GM19395 (cell line): ENCODE results near the gene BCAP31.
"Not testable (repeated sequence)": the region's sequence is repeated elsewhere in the genome, so short reads cannot be mapped to it uniquely, and the experiment has no call there.

Experiments
- ATAC-seq: cut with Tn5 transposase; IDR thresholded peaks from one replicate; pipeline ENCODE4 v1.9.1; 2021; ENCODE audit warnings: mild to moderate bottlenecking, moderate library complexity; ENCODE audit not compliant: unreplicated experiment

BCAP31 gene

DNA sequence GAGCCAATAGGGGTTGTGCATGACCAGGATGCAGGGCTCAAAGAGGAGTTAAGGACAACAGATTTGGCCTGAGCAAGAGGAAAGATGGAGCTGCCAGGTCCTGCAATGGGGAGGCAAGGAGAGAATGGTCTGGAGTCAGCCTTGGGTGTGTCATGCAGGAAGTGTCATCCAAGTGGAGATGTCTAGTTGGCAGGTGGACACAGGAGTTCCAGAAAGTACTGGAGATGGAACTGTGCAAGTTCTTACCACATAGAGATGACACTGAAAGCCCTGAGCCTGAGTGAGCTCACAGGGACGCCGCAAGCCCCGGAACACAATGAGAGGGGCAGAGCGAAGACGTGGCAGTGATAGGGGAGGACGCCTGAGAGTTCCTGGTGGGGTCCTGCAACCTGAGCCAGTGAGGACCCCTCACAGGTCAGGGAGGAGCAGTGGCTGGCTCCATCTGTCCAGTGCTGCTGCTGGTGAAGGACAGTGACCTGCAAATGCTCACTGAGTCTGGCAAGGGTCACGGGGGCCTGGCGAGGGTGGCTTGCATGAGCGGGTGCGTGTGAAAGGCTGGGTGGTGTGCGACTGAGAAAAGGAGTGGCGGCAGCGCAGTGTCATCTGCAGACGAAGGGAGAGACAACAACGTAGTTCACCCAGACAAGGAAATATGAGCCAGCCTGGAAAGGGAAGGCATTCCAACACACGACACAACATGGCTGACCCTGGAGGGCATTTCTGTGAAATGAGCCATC is 27.0 kb downstream of the BCAP31 start:
- not testable (repeated sequence) for ATAC-seq

DNA sequence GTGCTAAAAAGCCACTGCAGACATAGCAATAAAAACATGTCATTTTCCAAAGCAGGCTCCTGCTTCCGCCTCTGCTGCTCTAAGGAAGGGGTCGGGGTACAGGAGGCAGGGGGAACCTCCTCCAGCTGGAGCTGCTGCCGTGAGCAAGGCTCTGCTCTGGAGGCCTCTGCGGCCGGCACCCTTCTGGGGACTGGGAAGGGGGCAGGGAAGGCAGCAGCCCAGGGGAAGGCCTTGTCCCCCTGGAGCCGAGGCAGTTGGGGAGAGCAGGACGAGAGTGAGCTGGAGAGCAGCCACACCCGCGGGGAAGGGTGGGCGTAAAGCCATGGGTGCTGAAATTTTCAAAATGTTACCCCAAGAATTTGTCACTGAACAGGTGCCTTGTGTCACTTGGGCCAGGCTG is 27.6 kb downstream of the BCAP31 start:
- ATAC-seq: not testable (repeated sequence)

GRCh38 chrX:153696100-153696499 is 28.1 kb downstream of the BCAP31 start:
- no peak for ATAC-seq

GRCh38 chrX:153694687-153695270 is 29.4 kb downstream of the BCAP31 start:
- ATAC-seq: no peak

DNA sequence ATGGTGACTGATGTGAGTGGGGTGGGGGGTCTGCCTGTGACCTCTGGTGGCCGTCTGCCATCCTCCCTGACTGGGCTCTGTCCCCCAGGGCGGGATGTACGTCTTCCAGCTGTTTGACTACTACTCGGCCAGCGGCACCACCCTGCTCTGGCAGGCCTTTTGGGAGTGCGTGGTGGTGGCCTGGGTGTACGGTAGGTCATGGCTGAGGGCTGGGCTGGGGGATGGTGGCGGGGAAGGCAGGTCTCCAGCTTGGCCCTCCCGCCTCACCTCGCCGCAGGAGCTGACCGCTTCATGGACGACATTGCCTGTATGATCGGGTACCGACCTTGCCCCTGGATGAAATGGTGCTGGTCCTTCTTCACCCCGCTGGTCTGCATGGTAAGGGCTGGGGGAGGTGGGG is 29.9 kb downstream of the BCAP31 start:
- not testable (repeated sequence) for ATAC-seq

- ATAC-seq: no peak
Observed at GRCh38 chrX:153693216-153694086, 30.7 kb downstream of the BCAP31 start.

- no peak for ATAC-seq
Observed at GRCh38 chrX:153692611-153693156, 31.5 kb downstream of the BCAP31 start.

GRCh38 chrX:153692003-153692402 is 32.2 kb downstream of the BCAP31 start:
- no peak for ATAC-seq

GRCh38 chrX:153691032-153691827 is 33.0 kb downstream of the BCAP31 start:
- ATAC-seq: not testable (repeated sequence)

GRCh38 chrX:153690466-153690865 is 33.7 kb downstream of the BCAP31 start:
- no peak for ATAC-seq

DNA sequence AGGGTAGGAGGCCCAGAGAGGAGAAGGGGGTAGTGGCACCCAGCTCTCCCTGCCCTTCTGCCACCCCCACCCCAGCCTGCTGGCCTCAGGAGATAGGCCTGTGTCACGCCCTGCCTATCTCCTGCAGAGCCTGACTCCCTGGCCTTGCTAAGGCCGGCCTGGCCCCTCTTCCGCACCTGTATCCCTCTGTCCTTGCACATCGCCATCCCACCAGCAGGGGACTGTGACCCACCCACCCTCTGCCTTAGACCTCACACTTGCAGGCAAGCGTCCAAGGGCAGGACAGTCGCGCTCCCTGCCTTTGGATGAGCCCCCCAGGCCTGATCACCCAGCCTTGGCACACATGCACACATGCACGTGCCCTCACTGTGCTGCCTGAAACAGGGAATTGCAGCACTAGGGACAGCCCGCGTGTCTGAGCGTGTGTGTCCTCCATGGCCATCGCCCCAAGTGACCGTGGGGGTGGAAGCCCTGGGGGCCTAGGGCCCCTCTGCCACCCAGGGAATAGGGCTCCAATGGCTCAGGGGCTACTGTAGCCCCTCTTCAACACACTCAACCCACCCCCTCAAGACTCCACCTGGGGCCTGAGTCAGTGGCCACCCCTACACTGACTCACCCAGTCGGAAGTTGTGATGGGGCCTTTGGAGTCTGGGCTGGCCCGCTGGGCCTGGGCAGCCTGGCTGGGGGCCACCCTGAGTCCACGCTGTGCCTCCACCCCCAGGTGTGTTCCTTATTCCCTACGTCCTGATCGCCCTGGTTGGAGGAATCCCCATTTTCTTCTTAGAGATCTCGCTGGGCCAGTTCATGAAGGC is 34.3 kb downstream of the BCAP31 start:
- ATAC-seq: no peak

- ATAC-seq: no peak
Observed at GRCh38 chrX:153688911-153689590, 35.1 kb downstream of the BCAP31 start.

GRCh38 chrX:153688506-153688905 is 35.7 kb downstream of the BCAP31 start:
- ATAC-seq: no peak

GRCh38 chrX:153688071-153688470 is 36.1 kb downstream of the BCAP31 start:
- no peak for ATAC-seq

DNA sequence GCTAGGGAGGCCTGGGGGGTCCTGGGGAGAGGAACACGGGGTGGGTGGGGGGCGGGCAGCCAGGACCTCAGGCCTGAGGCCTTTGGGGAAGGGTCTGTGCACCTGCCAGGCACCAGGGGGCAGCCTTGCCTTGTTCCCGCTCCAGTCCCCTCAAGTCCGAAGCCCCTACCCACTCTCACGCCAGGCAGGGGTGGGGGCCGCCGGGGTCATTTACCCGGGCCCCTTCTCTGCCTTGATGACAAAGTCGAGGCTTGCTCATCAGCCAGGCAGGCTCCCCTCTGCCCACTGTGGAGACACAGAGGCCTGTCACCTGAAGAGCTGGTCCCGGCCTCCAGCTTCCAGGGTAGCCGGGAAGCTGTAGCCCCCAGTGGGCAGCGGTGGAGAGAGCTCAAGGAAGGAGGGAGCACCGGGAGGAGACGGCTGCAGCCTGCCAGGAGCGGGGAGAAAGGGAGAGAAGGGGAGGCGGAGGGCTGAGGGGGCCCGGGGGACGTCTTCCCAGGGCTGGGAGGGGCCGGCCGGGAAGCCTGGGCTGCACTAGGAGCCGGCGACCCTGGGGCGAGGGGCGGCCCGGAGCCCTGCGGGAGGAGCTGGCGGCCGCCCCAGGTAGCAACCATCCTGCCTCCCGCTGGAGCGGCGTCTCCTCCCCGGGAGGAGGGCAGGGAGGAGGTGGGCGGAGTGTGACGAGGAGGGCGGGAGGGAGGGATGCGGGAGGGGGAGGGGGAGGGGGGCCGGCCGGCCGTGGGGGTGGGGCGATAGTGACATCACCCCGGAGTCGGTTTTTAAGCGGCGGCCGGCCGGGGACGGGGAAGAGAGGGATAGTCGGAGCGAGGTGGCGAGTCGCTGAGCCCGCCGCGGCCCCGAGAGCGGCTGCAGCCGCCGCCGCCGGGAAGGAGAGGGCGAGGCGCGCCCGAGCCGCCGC is 36.8 kb downstream of the BCAP31 start, which contains the start of gene SLC6A8:
TSS of gene SLC6A8 (plus strand) at position 806 of the 919 bp plus-strand sequence. CDS start 649 bp downstream, outside the sequence.
- ATAC-seq: no peak

DNA sequence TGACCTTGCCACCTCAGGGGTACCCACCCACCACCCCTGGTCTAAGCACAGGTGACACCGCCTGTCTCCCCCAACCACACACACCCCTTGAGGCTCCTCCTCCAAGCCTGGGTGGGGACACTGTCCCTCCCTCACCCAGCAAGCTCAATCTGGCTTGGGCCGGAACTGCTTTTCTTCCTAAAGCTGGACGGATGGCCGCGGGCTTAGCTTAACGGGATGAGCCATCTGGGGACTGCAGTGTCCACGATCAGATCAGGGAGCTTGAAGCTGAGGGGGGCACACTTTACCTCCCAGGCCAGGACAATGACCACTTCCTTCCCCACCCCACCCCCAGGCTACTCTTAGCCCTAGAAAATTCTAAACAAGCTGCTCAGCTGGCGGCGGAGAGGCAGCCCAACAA is 37.5 kb downstream of the BCAP31 start:
- no peak for ATAC-seq

- no peak for ATAC-seq
Observed at GRCh38 chrX:153685751-153686696, 38.2 kb downstream of the BCAP31 start.
